SK-N-SH (cell line): Measurements from ENCODE around the gene ZNHIT2. TPM values are rescaled to one million over a fixed set of nuclear protein-coding genes. Genes with fewer than 3 reads are reported as not detected.

Source experiments
- CTCF ChIA-PET: fragments of 300-600, 350-600 bp; formaldehyde crosslinking; extraction: SDS; loops from one replicate; lab custom pipeline; 2021; lab: Yijun Ruan, JAX
- POLR2A ChIA-PET: fragments of 350-600 bp; sonication (Branson Sonifier 250); formaldehyde crosslinking; extraction: SDS; loops from one replicate; lab custom pipeline; 2020; ENCODE audit warnings: antibody characterized with exemption, inconsistent platforms; lab: Yijun Ruan, JAX
- DNase-seq: peaks from one replicate; pipeline ENCODE4 v3.0.0; 2012
- H2AFZ ChIP-seq: fragments of 200-600 bp; sonication (generic); 2 replicates; pipeline ENCODE4 v1.8.1; 2016; ENCODE audit warnings: antibody characterized with exemption, mild to moderate bottlenecking, low read depth
- H3F3A ChIP-seq: fragments of 200-600 bp; sonication (generic); replicated peaks from 2 replicates; pipeline ENCODE3; 2016; ENCODE audit warnings: antibody characterized with exemption, mild to moderate bottlenecking; ENCODE audit not compliant: insufficient read depth
- H3K27ac ChIP-seq, 2 experiments: fragments of 200-500 bp in 1 of 2; fragments of 200-600 bp in 1 of 2; sonication (Bioruptor generic) in 1 of 2; sonication (generic), shearing (Covaris generic) in 1 of 2; 2 replicates each; pipeline versions ENCODE4 v1.5.1 to v1.6.1; 2014 to 2016; ENCODE audit warnings: low read depth in 2 of 2, inconsistent platforms in 1 of 2, low read length in 1 of 2, mild to moderate bottlenecking in 1 of 2, mixed read lengths in 1 of 2
- H3K27me3 ChIP-seq: fragments of 200-600 bp; sonication (generic), shearing (Covaris generic); 2 replicates; pipeline ENCODE4 v1.6.1; 2016; ENCODE audit warnings: mixed run types; ENCODE audit not compliant: insufficient read depth
- H3K36me3 ChIP-seq, 2 experiments: fragments of 200-500 bp in 1 of 2; fragments of 200-600 bp in 1 of 2; sonication (Bioruptor generic) in 1 of 2; sonication (generic) in 1 of 2; replicated peaks in 1 of 2; 2 replicates each; pipeline versions ENCODE3 to v1.5.1; 2014 to 2016; ENCODE audit warnings: low read length in 1 of 2, mild to moderate bottlenecking in 1 of 2; ENCODE audit not compliant: insufficient read depth in 2 of 2, control insufficient read depth in 1 of 2
- H3K4me1 ChIP-seq, 2 experiments: fragments of 200-500 bp in 1 of 2; fragments of 200-600 bp in 1 of 2; sonication (Bioruptor generic) in 1 of 2; sonication (generic), shearing (Covaris generic) in 1 of 2; 2 replicates each; pipeline versions ENCODE4 v1.5.1 to v1.6.1; 2014 to 2016; ENCODE audit warnings: low read depth in 1 of 2, low read length in 1 of 2, mixed run types in 1 of 2; ENCODE audit not compliant: insufficient read depth in 2 of 2, control insufficient read depth in 1 of 2
- H3K4me2 ChIP-seq: fragments of 200-600 bp; sonication (generic), shearing (Covaris generic); 2 replicates; pipeline ENCODE4 v1.6.1; 2017; ENCODE audit warnings: mixed run types
- H3K4me3 ChIP-seq, 2 experiments: fragments of 200-500 bp in 1 of 2; fragments of 200-600 bp in 1 of 2; sonication (Bioruptor generic) in 1 of 2; sonication (generic), shearing (Covaris generic) in 1 of 2; 2 replicates each; pipeline versions ENCODE4 v1.5.1 to v1.8.1; 2014 to 2016; ENCODE audit warnings: low read depth in 2 of 2, inconsistent platforms in 1 of 2, low read length in 1 of 2, mild to moderate bottlenecking in 1 of 2, mixed read lengths in 1 of 2, moderate library complexity in 1 of 2
- H3K79me2 ChIP-seq: fragments of 200-600 bp; sonication (generic); 2 replicates; pipeline ENCODE4 v1.8.1; 2017; ENCODE audit warnings: mild to moderate bottlenecking; ENCODE audit not compliant: insufficient read depth
- H3K9ac ChIP-seq: fragments of 200-600 bp; sonication (generic); 2 replicates; pipeline ENCODE4 v1.6.1; 2017; ENCODE audit warnings: mixed run types
- H3K9me2 ChIP-seq: fragments of 200-600 bp; sonication (generic); 2 replicates; pipeline ENCODE4 v1.6.1; 2017; ENCODE audit warnings: mixed run types
- H3K9me3 ChIP-seq: fragments of 200-600 bp; sonication (generic); 2 replicates; pipeline ENCODE4 v1.6.1; 2017; ENCODE audit warnings: mixed run types, mild to moderate bottlenecking, moderate library complexity
- H4K20me1 ChIP-seq: fragments of 200-600 bp; sonication (generic); 2 replicates; pipeline ENCODE4 v1.6.1; 2017; ENCODE audit warnings: mild to moderate bottlenecking, mixed run types; ENCODE audit not compliant: insufficient read depth
- EP300 ChIP-seq, 2 experiments: IDR thresholded peaks; 2 replicates each; pipeline versions ENCODE4 v1.4.0 to v1.6.1; 2012; ENCODE audit warnings: borderline replicate concordance in 1 of 2, low read depth in 1 of 2, low read length in 1 of 2
- MEF2A ChIP-seq: IDR thresholded peaks from 2 replicates; pipeline ENCODE4 v1.4.0; 2012; ENCODE audit warnings: low read depth, borderline replicate concordance
- MXI1 ChIP-seq: IDR thresholded peaks from 2 replicates; pipeline ENCODE4 v1.6.1; 2012; ENCODE audit warnings: mild to moderate bottlenecking, low read depth, low read length, improper control_type of control experiment
- RAD21 ChIP-seq: IDR thresholded peaks from 2 replicates; pipeline ENCODE4 v1.6.1; 2012; ENCODE audit warnings: mild to moderate bottlenecking, low read length
- RCOR1 ChIP-seq: fragments of 150-350 bp; IDR thresholded peaks from 2 replicates; pipeline ENCODE4 v1.6.1; 2017; ENCODE audit warnings: antibody characterized with exemption, low read length
- SIN3A ChIP-seq: IDR thresholded peaks from 2 replicates; pipeline ENCODE4 v1.6.1; 2012; ENCODE audit warnings: low read depth, mild to moderate bottlenecking, low read length, moderate library complexity, borderline replicate concordance
- SMC3 ChIP-seq: IDR thresholded peaks from 2 replicates; pipeline ENCODE4 v1.6.1; 2012; ENCODE audit warnings: low read depth, low read length, improper control_type of control experiment
- TAF1 ChIP-seq: IDR thresholded peaks from 2 replicates; pipeline ENCODE4 v1.6.1; 2012; ENCODE audit warnings: low read depth, mild to moderate bottlenecking, low read length, moderate library complexity, borderline replicate concordance
- WGBS: methylation state at CpG from one replicate; pipeline ENCODE4 v1.1.6; 2017; ENCODE audit warnings: low lambda C conversion rate; 5-methylcytosine and 5-hydroxymethylcytosine counted together
- polyA plus RNA-seq, 3 experiments: library from polyadenylated mRNA; depleted of rRNA; stranded (reverse); fragments of >200 nt; gene quantifications; 2 replicates each; pipeline ENCODE4 v1.2.3, GENCODE V29; 2012
- TF ChIP-seq, protein P1 (sequence below): fragments of 150-350 bp; IDR thresholded peaks from 2 replicates; pipeline ENCODE4 v1.6.1; 2016; ENCODE audit warnings: mild to moderate bottlenecking, low read depth, low read length
- TF ChIP-seq, protein P2 (sequence below): IDR thresholded peaks from 2 replicates; pipeline ENCODE4 v1.4.0; 2012; ENCODE audit warnings: low read depth
- TF ChIP-seq, protein P3 (sequence below): IDR thresholded peaks from 2 replicates; pipeline ENCODE4; 2012
- TF ChIP-seq, protein P4 (sequence below): fragments of 150-350 bp; IDR thresholded peaks from 2 replicates; pipeline ENCODE4 v1.6.1; 2017; ENCODE audit warnings: antibody characterized with exemption, low read length, low read depth, borderline replicate concordance
- TF ChIP-seq, protein P5 (sequence below): IDR thresholded peaks from 2 replicates; pipeline ENCODE4 v1.4.0; 2012; ENCODE audit warnings: low read depth, borderline replicate concordance

ZNHIT2 gene
- polyA plus RNA-seq, 1 of the 3 experiments (the other 2 are of a cell fraction), result 5.6 TPM

DNA sequence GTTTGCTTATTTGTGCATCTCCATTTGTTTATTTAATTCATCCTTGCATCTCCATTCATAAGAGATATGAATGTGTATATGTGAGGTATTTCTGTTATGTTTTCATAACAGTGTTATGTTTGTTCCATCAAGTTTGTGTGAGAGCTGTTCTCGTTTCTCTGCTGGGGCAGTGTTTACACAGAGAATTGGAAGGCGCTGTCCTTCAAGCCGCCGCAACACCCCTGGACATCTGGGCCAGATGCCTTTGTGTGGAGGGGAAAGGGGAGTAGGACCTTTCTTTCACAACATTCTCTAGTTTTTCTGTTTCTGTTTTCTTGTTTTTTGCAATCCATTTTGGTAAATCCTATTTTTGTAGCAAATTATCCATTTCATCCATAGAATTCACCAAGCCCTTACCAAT lies 12.9 kb downstream of the ZNHIT2 start:
- H3K9me3 ChIP-seq, result no peaks in the 10 kb centered on the region

More for the DNA sequence above, 12.9 kb downstream of the ZNHIT2 start:
- Histone ChIP-seq H3K79me2 (peaks cover 47% of the 10 kb centered on the region; the same call in 1 of the 2 replicates), H3F3A (no peaks in the 10 kb centered on the region), H3K4me1 (no peaks in the 10 kb centered on the region; a peak in 1 of 4 replicates), H3K36me3 (peaks cover 8 to 16% of the 10 kb centered on the region in 2 experiments), H3K4me3 (no peak overlapping the region), H3K27ac (no peak overlapping the region)
- WGBS, result 90% methylated on average over 4 of the region's 4 CpGs
- TF ChIP-seq MXI1 (no peak), RCOR1 (no peak), RAD21 (no peak), SIN3A (no peak), EP300 (IDR thresholded peaks at IDR 0.05; ENCODE audit: borderline replicate concordance in 1 of 2, low read depth in 1 of 2, low read length in 1 of 2) (no peak), TAF1 (no peak), SMC3 (no peak), MEF2A (no peak)
- TF ChIP-seq, protein P1, sequence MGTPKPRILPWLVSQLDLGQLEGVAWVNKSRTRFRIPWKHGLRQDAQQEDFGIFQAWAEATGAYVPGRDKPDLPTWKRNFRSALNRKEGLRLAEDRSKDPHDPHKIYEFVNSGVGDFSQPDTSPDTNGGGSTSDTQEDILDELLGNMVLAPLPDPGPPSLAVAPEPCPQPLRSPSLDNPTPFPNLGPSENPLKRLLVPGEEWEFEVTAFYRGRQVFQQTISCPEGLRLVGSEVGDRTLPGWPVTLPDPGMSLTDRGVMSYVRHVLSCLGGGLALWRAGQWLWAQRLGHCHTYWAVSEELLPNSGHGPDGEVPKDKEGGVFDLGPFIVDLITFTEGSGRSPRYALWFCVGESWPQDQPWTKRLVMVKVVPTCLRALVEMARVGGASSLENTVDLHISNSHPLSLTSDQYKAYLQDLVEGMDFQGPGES, result no peak
- TF ChIP-seq, protein P2, sequence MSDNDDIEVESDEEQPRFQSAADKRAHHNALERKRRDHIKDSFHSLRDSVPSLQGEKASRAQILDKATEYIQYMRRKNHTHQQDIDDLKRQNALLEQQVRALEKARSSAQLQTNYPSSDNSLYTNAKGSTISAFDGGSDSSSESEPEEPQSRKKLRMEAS, result no peak
- TF ChIP-seq, protein P3, sequence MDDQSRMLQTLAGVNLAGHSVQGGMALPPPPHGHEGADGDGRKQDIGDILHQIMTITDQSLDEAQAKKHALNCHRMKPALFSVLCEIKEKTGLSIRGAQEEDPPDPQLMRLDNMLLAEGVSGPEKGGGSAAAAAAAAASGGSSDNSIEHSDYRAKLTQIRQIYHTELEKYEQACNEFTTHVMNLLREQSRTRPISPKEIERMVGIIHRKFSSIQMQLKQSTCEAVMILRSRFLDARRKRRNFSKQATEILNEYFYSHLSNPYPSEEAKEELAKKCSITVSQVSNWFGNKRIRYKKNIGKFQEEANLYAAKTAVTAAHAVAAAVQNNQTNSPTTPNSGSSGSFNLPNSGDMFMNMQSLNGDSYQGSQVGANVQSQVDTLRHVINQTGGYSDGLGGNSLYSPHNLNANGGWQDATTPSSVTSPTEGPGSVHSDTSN, result no peak
- TF ChIP-seq, protein P4, sequence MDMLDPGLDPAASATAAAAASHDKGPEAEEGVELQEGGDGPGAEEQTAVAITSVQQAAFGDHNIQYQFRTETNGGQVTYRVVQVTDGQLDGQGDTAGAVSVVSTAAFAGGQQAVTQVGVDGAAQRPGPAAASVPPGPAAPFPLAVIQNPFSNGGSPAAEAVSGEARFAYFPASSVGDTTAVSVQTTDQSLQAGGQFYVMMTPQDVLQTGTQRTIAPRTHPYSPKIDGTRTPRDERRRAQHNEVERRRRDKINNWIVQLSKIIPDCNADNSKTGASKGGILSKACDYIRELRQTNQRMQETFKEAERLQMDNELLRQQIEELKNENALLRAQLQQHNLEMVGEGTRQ, result no peak
- TF ChIP-seq, protein P5, sequence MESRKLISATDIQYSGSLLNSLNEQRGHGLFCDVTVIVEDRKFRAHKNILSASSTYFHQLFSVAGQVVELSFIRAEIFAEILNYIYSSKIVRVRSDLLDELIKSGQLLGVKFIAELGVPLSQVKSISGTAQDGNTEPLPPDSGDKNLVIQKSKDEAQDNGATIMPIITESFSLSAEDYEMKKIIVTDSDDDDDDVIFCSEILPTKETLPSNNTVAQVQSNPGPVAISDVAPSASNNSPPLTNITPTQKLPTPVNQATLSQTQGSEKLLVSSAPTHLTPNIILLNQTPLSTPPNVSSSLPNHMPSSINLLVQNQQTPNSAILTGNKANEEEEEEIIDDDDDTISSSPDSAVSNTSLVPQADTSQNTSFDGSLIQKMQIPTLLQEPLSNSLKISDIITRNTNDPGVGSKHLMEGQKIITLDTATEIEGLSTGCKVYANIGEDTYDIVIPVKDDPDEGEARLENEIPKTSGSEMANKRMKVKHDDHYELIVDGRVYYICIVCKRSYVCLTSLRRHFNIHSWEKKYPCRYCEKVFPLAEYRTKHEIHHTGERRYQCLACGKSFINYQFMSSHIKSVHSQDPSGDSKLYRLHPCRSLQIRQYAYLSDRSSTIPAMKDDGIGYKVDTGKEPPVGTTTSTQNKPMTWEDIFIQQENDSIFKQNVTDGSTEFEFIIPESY, result no peak
- TF ChIP-seq, all 33 proteins: peak for 0
- no peak for DNase-seq
- no peaks in the 10 kb centered on the region for H3K27me3 ChIP-seq
- ChIA-PET CTCF (interaction anchor here (12.6 kb wide), 1 partner anchor 8 kb away, joined by 150 read pairs; the partner anchor contains the start of gene TM7SF2), POLR2A (no interaction called here)
- H3K9me2 ChIP-seq, result no peaks in the 10 kb centered on the region
- H3K9ac ChIP-seq, result no peak overlapping the region
- H4K20me1 ChIP-seq, result peaks cover 9% of the 10 kb centered on the region
- H3K4me2 ChIP-seq, result no peak overlapping the region
- H2AFZ ChIP-seq, result no peak overlapping the region
